Mammary epithelial cell (primary cell): Measurements from ENCODE around the gene FAF1.

Experiments
- CTCF ChIP-seq, 2 donors: IDR thresholded peaks in 1 of 2; conservative IDR thresholded peaks in 1 of 2; 2 replicates each; pipeline ENCODE4 v1.5.1; 2011 to 2012; ENCODE audit warnings: inconsistent platforms in 2 of 2, low read length in 2 of 2, mild to moderate bottlenecking in 2 of 2, control low read depth in 1 of 2, low read depth in 1 of 2; ENCODE audit not compliant: insufficient read depth in 1 of 2; ENCODE audit errors: extremely low read depth in 1 of 2
- EZH2 ChIP-seq: IDR thresholded peaks from 2 replicates; pipeline ENCODE4 v1.6.1; 2012; ENCODE audit warnings: low read length, inconsistent platforms, borderline replicate concordance

GRCh38 chr1:50542362-50542761 is 417.7 kb downstream of the FAF1 start:
- TF ChIP-seq CTCF (conservative IDR thresholded peaks at IDR 0.05 in 1 of 2, IDR thresholded peaks at IDR 0.05 in 1 of 2; ENCODE audit: extremely low read depth in 1 of 2, insufficient read depth in 1 of 2, low read depth in 1 of 2, low read length in 2 of 2) (no peak), EZH2 (no peak)
